Loucy (cell line): ENCODE data around the gene EIF3L.

Experiments used
- H2AFZ ChIP-seq: fragments of 200-600 bp; sonication (generic); 2 replicates; pipeline ENCODE4 v1.6.0; 2016; ENCODE audit warnings: antibody characterized with exemption, mild to moderate bottlenecking, low read length, moderate library complexity
- H3F3A ChIP-seq: fragments of 200-600 bp; 2 replicates; pipeline ENCODE4 v1.6.0; 2016; ENCODE audit warnings: antibody characterized with exemption, low read depth, mild to moderate bottlenecking
- H3K27me3 ChIP-seq: fragments of 200-600 bp; sonication (generic); 2 replicates; pipeline ENCODE4 v1.6.1; 2014; ENCODE audit warnings: low read length, mild to moderate bottlenecking; ENCODE audit not compliant: insufficient read depth, poor library complexity, severe bottlenecking
- H3K36me3 ChIP-seq: fragments of 200-600 bp; sonication (generic); 2 replicates; pipeline ENCODE4 v1.6.1; 2016; ENCODE audit warnings: low read length; ENCODE audit not compliant: insufficient read depth
- H3K4me1 ChIP-seq: fragments of 200-600 bp; sonication (generic); 2 replicates; pipeline ENCODE4 v1.5.1; 2014; ENCODE audit warnings: low read length, mild to moderate bottlenecking; ENCODE audit not compliant: insufficient read depth, poor library complexity, severe bottlenecking
- H3K4me2 ChIP-seq: fragments of 200-600 bp; sonication (generic); 2 replicates; pipeline ENCODE4 v1.6.0; 2014; ENCODE audit warnings: antibody characterized with exemption, low read length, low read depth, mild to moderate bottlenecking; ENCODE audit not compliant: poor library complexity, severe bottlenecking
- H3K4me3 ChIP-seq: fragments of 200-600 bp; sonication (generic); 2 replicates; pipeline ENCODE4 v1.5.1; 2014; ENCODE audit warnings: low read length, mild to moderate bottlenecking, mixed read lengths; ENCODE audit not compliant: poor library complexity, severe bottlenecking
- H3K79me2 ChIP-seq: fragments of 200-600 bp; sonication (generic); 2 replicates; pipeline ENCODE4 v1.6.1; 2014; ENCODE audit warnings: low read length; ENCODE audit not compliant: insufficient read depth
- H3K9ac ChIP-seq: fragments of 200-600 bp; sonication (generic); 2 replicates; pipeline ENCODE4 v1.6.0; 2014; ENCODE audit warnings: mild to moderate bottlenecking, low read depth, low read length, moderate library complexity; ENCODE audit not compliant: poor library complexity, severe bottlenecking
- H3K9me2 ChIP-seq: fragments of 200-600 bp; sonication (generic); replicated peaks from 2 replicates; pipeline ENCODE4 v1.6.1; 2016; ENCODE audit warnings: low read depth, low read length, mixed read lengths
- H3K9me3 ChIP-seq: fragments of 200-600 bp; sonication (generic); 2 replicates; pipeline ENCODE4 v1.6.1; 2014; ENCODE audit warnings: mild to moderate bottlenecking, antibody characterized with exemption, low read length, low read depth; ENCODE audit not compliant: insufficient read depth
- H4K20me1 ChIP-seq: fragments of 200-600 bp; sonication (generic); 2 replicates; pipeline ENCODE4 v1.6.0; 2014; ENCODE audit warnings: antibody characterized with exemption, low read length, mild to moderate bottlenecking; ENCODE audit not compliant: insufficient read depth, poor library complexity, severe bottlenecking
- EZH2phosphoT487 ChIP-seq: fragments of 200-600 bp; IDR thresholded peaks from 2 replicates; pipeline ENCODE4 v1.6.1; 2018; ENCODE audit warnings: antibody characterized with exemption, mild to moderate bottlenecking, moderate library complexity, borderline replicate concordance
- TF ChIP-seq, protein P1 (sequence below): fragments of 200-600 bp; sonication (generic); conservative IDR thresholded peaks from 2 replicates; pipeline ENCODE4 v1.5.1; 2014; ENCODE audit warnings: mild to moderate bottlenecking, antibody characterized with exemption, low read length

Gene EIF3L

GRCh38 chr22:37933711-37934376 lies 84.6 kb downstream of the EIF3L start:
- Histone ChIP-seq H3F3A (no peaks in the 10 kb centered on the region), H4K20me1 (no peaks in the 10 kb centered on the region), H3K27me3 (no peaks in the 10 kb centered on the region), H3K4me2 (peak overlapping the region; percentile 26), H3K9me2 (no peaks in the 10 kb centered on the region), H3K9ac (no peak overlapping the region), H3K4me1 (peaks cover 3% of the 10 kb centered on the region), H3K36me3 (peaks cover 13% of the 10 kb centered on the region; the same call in 1 of the 2 replicates), H2AFZ (peak overlapping the region; percentile 6; the same call in 1 of the 2 replicates), H3K4me3 (no peak overlapping the region), H3K79me2 (no peaks in the 10 kb centered on the region), H3K9me3 (no peaks in the 10 kb centered on the region)
- TF ChIP-seq EZH2phosphoT487: no peak
- TF ChIP-seq, protein P1, sequence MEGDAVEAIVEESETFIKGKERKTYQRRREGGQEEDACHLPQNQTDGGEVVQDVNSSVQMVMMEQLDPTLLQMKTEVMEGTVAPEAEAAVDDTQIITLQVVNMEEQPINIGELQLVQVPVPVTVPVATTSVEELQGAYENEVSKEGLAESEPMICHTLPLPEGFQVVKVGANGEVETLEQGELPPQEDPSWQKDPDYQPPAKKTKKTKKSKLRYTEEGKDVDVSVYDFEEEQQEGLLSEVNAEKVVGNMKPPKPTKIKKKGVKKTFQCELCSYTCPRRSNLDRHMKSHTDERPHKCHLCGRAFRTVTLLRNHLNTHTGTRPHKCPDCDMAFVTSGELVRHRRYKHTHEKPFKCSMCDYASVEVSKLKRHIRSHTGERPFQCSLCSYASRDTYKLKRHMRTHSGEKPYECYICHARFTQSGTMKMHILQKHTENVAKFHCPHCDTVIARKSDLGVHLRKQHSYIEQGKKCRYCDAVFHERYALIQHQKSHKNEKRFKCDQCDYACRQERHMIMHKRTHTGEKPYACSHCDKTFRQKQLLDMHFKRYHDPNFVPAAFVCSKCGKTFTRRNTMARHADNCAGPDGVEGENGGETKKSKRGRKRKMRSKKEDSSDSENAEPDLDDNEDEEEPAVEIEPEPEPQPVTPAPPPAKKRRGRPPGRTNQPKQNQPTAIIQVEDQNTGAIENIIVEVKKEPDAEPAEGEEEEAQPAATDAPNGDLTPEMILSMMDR: peak; percentile 89
